ENCODE data around the gene DHDH.
"Not testable (repeated sequence)": the region's sequence is repeated elsewhere in the genome, so short reads cannot be mapped to it uniquely, and the experiment has no call there.

Gene DHDH

GRCh38 chr19:48900477-48901406, 32.8 kb upstream of the DHDH start:
- Histone ChIP-seq H3K36me3 (ENCODE audit: control insufficient read depth in 2 of 2, insufficient read depth in 2 of 2, low read length in 2 of 2) (peaks cover 9 to 12% of the 10 kb centered on the region in 2 donors), H3K27ac (ENCODE audit: low read length) (peak overlapping the region; percentile 77), H3K9ac (ENCODE audit: low read length in 2 of 2) (peak overlapping the region; percentile 92 to 95), H3K9me3 (ENCODE audit: control insufficient read depth in 2 of 2, low read length in 2 of 2) (no peaks in the 10 kb centered on the region), H3K27me3 (ENCODE audit: control insufficient read depth in 1 of 2, insufficient read depth in 2 of 2, low read length in 2 of 2) (no peaks in the 10 kb centered on the region), H3K4me1 (ENCODE audit: control insufficient read depth, insufficient read depth, low read length) (peaks cover 23% of the 10 kb centered on the region), H3K4me3 (ENCODE audit: low read length in 2 of 2) (peak overlapping the region; percentile 95 to 98)

- not testable (repeated sequence) for H3K9me3 ChIP-seq (ENCODE audit: control insufficient read depth in 2 of 2, low read length in 2 of 2); H3K9ac ChIP-seq (ENCODE audit: low read length in 2 of 2); H3K4me3 ChIP-seq (ENCODE audit: low read length in 2 of 2); H3K27me3 ChIP-seq (ENCODE audit: control insufficient read depth in 1 of 2, insufficient read depth in 2 of 2, low read length in 2 of 2); H3K27ac ChIP-seq (ENCODE audit: low read length)
- Histone ChIP-seq H3K4me1 (ENCODE audit: control insufficient read depth, insufficient read depth, low read length) (peaks cover 23% of the 10 kb centered on the region), H3K36me3 (ENCODE audit: control insufficient read depth in 2 of 2, insufficient read depth in 2 of 2, low read length in 2 of 2) (peaks cover 9 to 14% of the 10 kb centered on the region in 2 donors)
Measured at GRCh38 chr19:48902291-48902690, 31.2 kb upstream of the DHDH start.

- Histone ChIP-seq H3K4me1 (ENCODE audit: control insufficient read depth, insufficient read depth, low read length) (peaks cover 20% of the 10 kb centered on the region), H3K36me3 (ENCODE audit: control insufficient read depth in 2 of 2, insufficient read depth in 2 of 2, low read length in 2 of 2) (peaks cover 14 to 15% of the 10 kb centered on the region in 2 donors)
- not testable (repeated sequence) for H3K4me3 ChIP-seq (ENCODE audit: low read length in 2 of 2); H3K9ac ChIP-seq (ENCODE audit: low read length in 2 of 2); H3K9me3 ChIP-seq (ENCODE audit: control insufficient read depth in 2 of 2, low read length in 2 of 2); H3K27ac ChIP-seq (ENCODE audit: low read length); H3K27me3 ChIP-seq (ENCODE audit: control insufficient read depth in 1 of 2, insufficient read depth in 2 of 2, low read length in 2 of 2)
Measured at GRCh38 chr19:48903788-48904187, 29.7 kb upstream of the DHDH start.

- H3K4me1 ChIP-seq (ENCODE audit: control insufficient read depth, insufficient read depth, low read length) = peaks cover 14% of the 10 kb centered on the region
Measured at GRCh38 chr19:48905664-48906063, 27.8 kb upstream of the DHDH start.

GRCh38 chr19:48906324-48906723, 27.2 kb upstream of the DHDH start:
- peaks cover 24 to 25% of the 10 kb centered on the region in 2 donors for H3K36me3 ChIP-seq (ENCODE audit: control insufficient read depth in 2 of 2, insufficient read depth in 2 of 2, low read length in 2 of 2)
- H3K27me3 ChIP-seq (ENCODE audit: control insufficient read depth in 1 of 2, insufficient read depth in 2 of 2, low read length in 2 of 2) = no peaks in the 10 kb centered on the region
- H3K9ac ChIP-seq (ENCODE audit: low read length in 2 of 2) = no peak overlapping the region
- no peak overlapping the region for H3K4me3 ChIP-seq (ENCODE audit: low read length in 2 of 2)
- H3K27ac ChIP-seq (ENCODE audit: low read length) = no peak overlapping the region
- H3K4me1 ChIP-seq (ENCODE audit: control insufficient read depth, insufficient read depth, low read length) = peaks cover 8% of the 10 kb centered on the region
- no peaks in the 10 kb centered on the region for H3K9me3 ChIP-seq (ENCODE audit: control insufficient read depth in 2 of 2, low read length in 2 of 2)

More at GRCh38 chr19:48905664-48906063, 27.8 kb upstream of the DHDH start:
- Histone ChIP-seq H3K27me3 (ENCODE audit: control insufficient read depth in 1 of 2, insufficient read depth in 2 of 2, low read length in 2 of 2) (no peaks in the 10 kb centered on the region), H3K9me3 (ENCODE audit: control insufficient read depth in 2 of 2, low read length in 2 of 2) (no peaks in the 10 kb centered on the region), H3K27ac (ENCODE audit: low read length) (no peak overlapping the region), H3K4me3 (ENCODE audit: low read length in 2 of 2) (no peak overlapping the region), H3K9ac (ENCODE audit: low read length in 2 of 2) (no peak overlapping the region), H3K36me3 (ENCODE audit: control insufficient read depth in 2 of 2, insufficient read depth in 2 of 2, low read length in 2 of 2) (peaks cover 19% of the 10 kb centered on the region in 2 donors)

- peaks cover 30 to 35% of the 10 kb centered on the region in 2 donors for H3K36me3 ChIP-seq (ENCODE audit: control insufficient read depth in 2 of 2, insufficient read depth in 2 of 2, low read length in 2 of 2)
- no peaks in the 10 kb centered on the region for H3K4me1 ChIP-seq (ENCODE audit: control insufficient read depth, insufficient read depth, low read length)
- no peaks in the 10 kb centered on the region for H3K27me3 ChIP-seq (ENCODE audit: control insufficient read depth in 1 of 2, insufficient read depth in 2 of 2, low read length in 2 of 2)
- no peak overlapping the region for H3K27ac ChIP-seq (ENCODE audit: low read length)
- H3K9me3 ChIP-seq (ENCODE audit: control insufficient read depth in 2 of 2, low read length in 2 of 2) = no peaks in the 10 kb centered on the region
- no peak overlapping the region for H3K9ac ChIP-seq (ENCODE audit: low read length in 2 of 2)
- no peak overlapping the region for H3K4me3 ChIP-seq (ENCODE audit: low read length in 2 of 2)
Measured at GRCh38 chr19:48907671-48908070, 25.8 kb upstream of the DHDH start.

- H3K9ac ChIP-seq (ENCODE audit: low read length in 2 of 2); H3K4me1 ChIP-seq (ENCODE audit: control insufficient read depth, insufficient read depth, low read length); H3K27ac ChIP-seq (ENCODE audit: low read length); H3K27me3 ChIP-seq (ENCODE audit: control insufficient read depth in 1 of 2, insufficient read depth in 2 of 2, low read length in 2 of 2); H3K9me3 ChIP-seq (ENCODE audit: control insufficient read depth in 2 of 2, low read length in 2 of 2); H3K4me3 ChIP-seq (ENCODE audit: low read length in 2 of 2): not testable (repeated sequence)
- peaks cover 46 to 47% of the 10 kb centered on the region in 2 donors for H3K36me3 ChIP-seq (ENCODE audit: control insufficient read depth in 2 of 2, insufficient read depth in 2 of 2, low read length in 2 of 2)
Measured at GRCh38 chr19:48909424-48910077, 23.9 kb upstream of the DHDH start.

- Histone ChIP-seq H3K4me3 (ENCODE audit: low read length in 2 of 2) (no peak overlapping the region), H3K27ac (ENCODE audit: low read length) (no peak overlapping the region), H3K9me3 (ENCODE audit: control insufficient read depth in 2 of 2, low read length in 2 of 2) (no peaks in the 10 kb centered on the region), H3K27me3 (ENCODE audit: control insufficient read depth in 1 of 2, insufficient read depth in 2 of 2, low read length in 2 of 2) (no peaks in the 10 kb centered on the region), H3K4me1 (ENCODE audit: control insufficient read depth, insufficient read depth, low read length) (no peaks in the 10 kb centered on the region), H3K36me3 (ENCODE audit: control insufficient read depth in 2 of 2, insufficient read depth in 2 of 2, low read length in 2 of 2) (peaks cover 41 to 45% of the 10 kb centered on the region in 2 donors), H3K9ac (ENCODE audit: low read length in 2 of 2) (no peak overlapping the region)
Measured at GRCh38 chr19:48910803-48911202, 22.7 kb upstream of the DHDH start.

- Histone ChIP-seq H3K4me3 (ENCODE audit: low read length in 2 of 2) (no peak overlapping the region), H3K9ac (ENCODE audit: low read length in 2 of 2) (no peak overlapping the region), H3K27me3 (ENCODE audit: control insufficient read depth in 1 of 2, insufficient read depth in 2 of 2, low read length in 2 of 2) (no peaks in the 10 kb centered on the region), H3K27ac (ENCODE audit: low read length) (no peak overlapping the region), H3K9me3 (ENCODE audit: control insufficient read depth in 2 of 2, low read length in 2 of 2) (no peaks in the 10 kb centered on the region), H3K36me3 (ENCODE audit: control insufficient read depth in 2 of 2, insufficient read depth in 2 of 2, low read length in 2 of 2) (peaks cover 44 to 48% of the 10 kb centered on the region in 2 donors), H3K4me1 (ENCODE audit: control insufficient read depth, insufficient read depth, low read length) (no peaks in the 10 kb centered on the region)
Measured at GRCh38 chr19:48913114-48913889, 20.2 kb upstream of the DHDH start.

GRCh38 chr19:48914181-48914580, 19.3 kb upstream of the DHDH start:
- Histone ChIP-seq H3K4me1 (ENCODE audit: control insufficient read depth, insufficient read depth, low read length) (no peaks in the 10 kb centered on the region), H3K27ac (ENCODE audit: low read length) (no peak overlapping the region), H3K27me3 (ENCODE audit: control insufficient read depth in 1 of 2, insufficient read depth in 2 of 2, low read length in 2 of 2) (no peaks in the 10 kb centered on the region), H3K9me3 (ENCODE audit: control insufficient read depth in 2 of 2, low read length in 2 of 2) (no peaks in the 10 kb centered on the region), H3K9ac (ENCODE audit: low read length in 2 of 2) (no peak overlapping the region), H3K4me3 (ENCODE audit: low read length in 2 of 2) (no peak overlapping the region), H3K36me3 (ENCODE audit: control insufficient read depth in 2 of 2, insufficient read depth in 2 of 2, low read length in 2 of 2) (peaks cover 46 to 56% of the 10 kb centered on the region in 2 donors)
